GM23338 (cell line): ENCODE results near the gene ZNF511.

Source experiments
- CREB1 ChIP-seq: fragments of 250-450 bp; sonication (Bioruptor Pico); IDR thresholded peaks from 2 replicates; pipeline ENCODE4 v1.5.0; 2020; ENCODE audit warnings: low read depth, mild to moderate bottlenecking, moderate library complexity
- EZH2 ChIP-seq: fragments of 200-600 bp; sonication (generic); IDR thresholded peaks from one replicate; pipeline ENCODE4 v1.8.0; 2017; ENCODE audit warnings: antibody characterized with exemption, mild to moderate bottlenecking, low read depth; ENCODE audit not compliant: unreplicated experiment
- EZH2phosphoT487 ChIP-seq: fragments of 200-600 bp; sonication (generic); IDR thresholded peaks from one replicate; pipeline ENCODE4 v1.8.1; 2018; ENCODE audit warnings: antibody characterized with exemption; ENCODE audit not compliant: unreplicated experiment
- POLR2AphosphoS5 ChIP-seq: IDR thresholded peaks from 2 replicates; pipeline ENCODE4 v1.6.1; 2016; ENCODE audit warnings: antibody characterized with exemption, low read depth
- ZNF331 ChIP-seq: fragments of 250-450 bp; sonication (Bioruptor Pico); IDR thresholded peaks from 2 replicates; pipeline ENCODE4 v1.5.0; 2020; ENCODE audit warnings: low read depth, mild to moderate bottlenecking, moderate library complexity
- TF ChIP-seq, protein P1 (sequence below), 2 experiments: fragments of 200-600 bp in 1 of 2; sonication (generic) in 1 of 2; conservative IDR thresholded peaks; 2 replicates each; pipeline versions ENCODE4 v1.5.1 to v1.6.1; 2016 to 2017; ENCODE audit warnings: antibody characterized with exemption in 2 of 2, low read depth in 2 of 2, mild to moderate bottlenecking in 2 of 2, moderate library complexity in 1 of 2
- TF ChIP-seq, protein P2 (sequence below): IDR thresholded peaks from one replicate; pipeline ENCODE4 v1.6.1; 2018; ENCODE audit warnings: antibody characterized with exemption; ENCODE audit not compliant: unreplicated experiment

DNA sequence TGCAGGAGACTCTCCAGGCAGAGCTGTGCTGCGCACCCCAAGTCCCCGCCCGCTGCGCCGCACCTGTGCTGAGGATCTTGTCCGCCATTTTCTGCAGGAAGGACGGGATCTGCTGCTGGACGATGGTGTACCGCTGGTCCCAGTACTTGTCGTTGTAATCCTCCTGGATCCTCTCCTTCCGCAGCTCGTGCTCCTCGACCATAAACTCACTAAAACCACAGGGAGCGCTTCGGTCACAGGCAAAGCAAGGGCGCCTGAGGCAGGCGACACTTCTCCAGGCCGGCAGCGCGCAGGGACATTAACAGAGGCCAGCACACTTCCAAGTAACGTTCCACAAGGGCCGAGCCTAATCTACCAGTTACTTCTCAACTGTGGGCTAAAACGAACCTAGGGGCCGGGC lies 19.0 kb upstream of the ZNF511 start:
- TF ChIP-seq, protein P1, sequence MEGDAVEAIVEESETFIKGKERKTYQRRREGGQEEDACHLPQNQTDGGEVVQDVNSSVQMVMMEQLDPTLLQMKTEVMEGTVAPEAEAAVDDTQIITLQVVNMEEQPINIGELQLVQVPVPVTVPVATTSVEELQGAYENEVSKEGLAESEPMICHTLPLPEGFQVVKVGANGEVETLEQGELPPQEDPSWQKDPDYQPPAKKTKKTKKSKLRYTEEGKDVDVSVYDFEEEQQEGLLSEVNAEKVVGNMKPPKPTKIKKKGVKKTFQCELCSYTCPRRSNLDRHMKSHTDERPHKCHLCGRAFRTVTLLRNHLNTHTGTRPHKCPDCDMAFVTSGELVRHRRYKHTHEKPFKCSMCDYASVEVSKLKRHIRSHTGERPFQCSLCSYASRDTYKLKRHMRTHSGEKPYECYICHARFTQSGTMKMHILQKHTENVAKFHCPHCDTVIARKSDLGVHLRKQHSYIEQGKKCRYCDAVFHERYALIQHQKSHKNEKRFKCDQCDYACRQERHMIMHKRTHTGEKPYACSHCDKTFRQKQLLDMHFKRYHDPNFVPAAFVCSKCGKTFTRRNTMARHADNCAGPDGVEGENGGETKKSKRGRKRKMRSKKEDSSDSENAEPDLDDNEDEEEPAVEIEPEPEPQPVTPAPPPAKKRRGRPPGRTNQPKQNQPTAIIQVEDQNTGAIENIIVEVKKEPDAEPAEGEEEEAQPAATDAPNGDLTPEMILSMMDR (conservative IDR thresholded peaks at IDR 0.05; ENCODE audit: low read depth in 2 of 2) = no peak
- TF ChIP-seq EZH2 (no peak), EZH2phosphoT487 (no peak), CREB1 (CRISPR knock-in tag) (no peak), POLR2AphosphoS5 (no peak), ZNF331 (CRISPR knock-in tag) (no peak)
- TF ChIP-seq, protein P2, sequence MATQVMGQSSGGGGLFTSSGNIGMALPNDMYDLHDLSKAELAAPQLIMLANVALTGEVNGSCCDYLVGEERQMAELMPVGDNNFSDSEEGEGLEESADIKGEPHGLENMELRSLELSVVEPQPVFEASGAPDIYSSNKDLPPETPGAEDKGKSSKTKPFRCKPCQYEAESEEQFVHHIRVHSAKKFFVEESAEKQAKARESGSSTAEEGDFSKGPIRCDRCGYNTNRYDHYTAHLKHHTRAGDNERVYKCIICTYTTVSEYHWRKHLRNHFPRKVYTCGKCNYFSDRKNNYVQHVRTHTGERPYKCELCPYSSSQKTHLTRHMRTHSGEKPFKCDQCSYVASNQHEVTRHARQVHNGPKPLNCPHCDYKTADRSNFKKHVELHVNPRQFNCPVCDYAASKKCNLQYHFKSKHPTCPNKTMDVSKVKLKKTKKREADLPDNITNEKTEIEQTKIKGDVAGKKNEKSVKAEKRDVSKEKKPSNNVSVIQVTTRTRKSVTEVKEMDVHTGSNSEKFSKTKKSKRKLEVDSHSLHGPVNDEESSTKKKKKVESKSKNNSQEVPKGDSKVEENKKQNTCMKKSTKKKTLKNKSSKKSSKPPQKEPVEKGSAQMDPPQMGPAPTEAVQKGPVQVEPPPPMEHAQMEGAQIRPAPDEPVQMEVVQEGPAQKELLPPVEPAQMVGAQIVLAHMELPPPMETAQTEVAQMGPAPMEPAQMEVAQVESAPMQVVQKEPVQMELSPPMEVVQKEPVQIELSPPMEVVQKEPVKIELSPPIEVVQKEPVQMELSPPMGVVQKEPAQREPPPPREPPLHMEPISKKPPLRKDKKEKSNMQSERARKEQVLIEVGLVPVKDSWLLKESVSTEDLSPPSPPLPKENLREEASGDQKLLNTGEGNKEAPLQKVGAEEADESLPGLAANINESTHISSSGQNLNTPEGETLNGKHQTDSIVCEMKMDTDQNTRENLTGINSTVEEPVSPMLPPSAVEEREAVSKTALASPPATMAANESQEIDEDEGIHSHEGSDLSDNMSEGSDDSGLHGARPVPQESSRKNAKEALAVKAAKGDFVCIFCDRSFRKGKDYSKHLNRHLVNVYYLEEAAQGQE = no peak
